ENCODE results near the gene SOWAHD. TPM values are rescaled to one million over a fixed set of nuclear protein-coding genes. Genes with fewer than 3 reads are reported as not detected.
"Not testable (repeated sequence)": the region's sequence is repeated elsewhere in the genome, so short reads cannot be mapped to it uniquely, and the experiment has no call there.

Gene SOWAHD
- total RNA-seq, 1 donor from 2014 or later, result 1.5 TPM

GRCh38 chrX:119736206-119736764 lies 22.1 kb upstream of the SOWAHD start:
- Mint-ChIP-seq H3K27ac (ENCODE audit: unreplicated experiment) (no peak overlapping the region), H3K4me1 (ENCODE audit: unreplicated experiment) (peaks cover 9% of the 10 kb centered on the region), H3K9me3 (ENCODE audit: unreplicated experiment) (peaks cover 4% of the 10 kb centered on the region), H3K4me3 (ENCODE audit: unreplicated experiment) (no peak overlapping the region), H3K27me3 (ENCODE audit: unreplicated experiment) (peaks cover 3% of the 10 kb centered on the region), H3K36me3 (ENCODE audit: unreplicated experiment) (no peaks in the 10 kb centered on the region)
- TF ChIP-seq CTCF (IDR thresholded peaks at IDR 0.05), result no peak
- no peak for DNase-seq (ENCODE audit: extremely low spot score, unreplicated experiment)

- Mint-ChIP-seq H3K27ac (ENCODE audit: unreplicated experiment) (no peak overlapping the region), H3K27me3 (ENCODE audit: unreplicated experiment) (no peaks in the 10 kb centered on the region), H3K36me3 (ENCODE audit: unreplicated experiment) (no peaks in the 10 kb centered on the region), H3K4me3 (ENCODE audit: unreplicated experiment) (no peak overlapping the region), H3K4me1 (ENCODE audit: unreplicated experiment) (peaks cover 9% of the 10 kb centered on the region), H3K9me3 (ENCODE audit: unreplicated experiment) (no peaks in the 10 kb centered on the region)
- DNase-seq (ENCODE audit: extremely low spot score, unreplicated experiment), result no peak
- TF ChIP-seq CTCF (IDR thresholded peaks at IDR 0.05), result no peak
Observed at GRCh38 chrX:119738742-119739141, 19.6 kb upstream of the SOWAHD start.

GRCh38 chrX:119745283-119745848 lies 13.0 kb upstream of the SOWAHD start:
- no peaks in the 10 kb centered on the region for H3K9me3 Mint-ChIP-seq (ENCODE audit: unreplicated experiment)
- no peaks in the 10 kb centered on the region for H3K36me3 Mint-ChIP-seq (ENCODE audit: unreplicated experiment)
- no peaks in the 10 kb centered on the region for H3K27me3 Mint-ChIP-seq (ENCODE audit: unreplicated experiment)

GRCh38 chrX:119750131-119750530 lies 8.3 kb upstream of the SOWAHD start:
- H3K36me3 Mint-ChIP-seq (ENCODE audit: unreplicated experiment); DNase-seq (ENCODE audit: extremely low spot score, unreplicated experiment); H3K4me3 Mint-ChIP-seq (ENCODE audit: unreplicated experiment); H3K27ac Mint-ChIP-seq (ENCODE audit: unreplicated experiment); H3K27me3 Mint-ChIP-seq (ENCODE audit: unreplicated experiment); H3K9me3 Mint-ChIP-seq (ENCODE audit: unreplicated experiment); H3K4me1 Mint-ChIP-seq (ENCODE audit: unreplicated experiment): not testable (repeated sequence)

More at GRCh38 chrX:119745283-119745848, 13.0 kb upstream of the SOWAHD start:
- no peak for TF ChIP-seq CTCF (IDR thresholded peaks at IDR 0.05)
- DNase-seq (ENCODE audit: extremely low spot score, unreplicated experiment), result no peak
- H3K4me3 Mint-ChIP-seq (ENCODE audit: unreplicated experiment), result no peak overlapping the region
- H3K27ac Mint-ChIP-seq (ENCODE audit: unreplicated experiment), result no peak overlapping the region
- H3K4me1 Mint-ChIP-seq (ENCODE audit: unreplicated experiment), result no peaks in the 10 kb centered on the region

- not testable (repeated sequence) for H3K9me3 Mint-ChIP-seq (ENCODE audit: unreplicated experiment); H3K27me3 Mint-ChIP-seq (ENCODE audit: unreplicated experiment); H3K4me3 Mint-ChIP-seq (ENCODE audit: unreplicated experiment); H3K36me3 Mint-ChIP-seq (ENCODE audit: unreplicated experiment); H3K27ac Mint-ChIP-seq (ENCODE audit: unreplicated experiment); DNase-seq (ENCODE audit: extremely low spot score, unreplicated experiment); H3K4me1 Mint-ChIP-seq (ENCODE audit: unreplicated experiment)
Observed at GRCh38 chrX:119750751-119751150, 7.6 kb upstream of the SOWAHD start.

- no peaks in the 10 kb centered on the region for H3K9me3 Mint-ChIP-seq (ENCODE audit: unreplicated experiment)
- H3K27me3 Mint-ChIP-seq (ENCODE audit: unreplicated experiment), result no peaks in the 10 kb centered on the region
Observed at GRCh38 chrX:119753001-119753400, 5.4 kb upstream of the SOWAHD start.

More at GRCh38 chrX:119753001-119753400, 5.4 kb upstream of the SOWAHD start:
- H3K4me3 Mint-ChIP-seq (ENCODE audit: unreplicated experiment), result no peak overlapping the region
- no peak overlapping the region for H3K27ac Mint-ChIP-seq (ENCODE audit: unreplicated experiment)
- H3K36me3 Mint-ChIP-seq (ENCODE audit: unreplicated experiment), result no peaks in the 10 kb centered on the region
- no peaks in the 10 kb centered on the region for H3K4me1 Mint-ChIP-seq (ENCODE audit: unreplicated experiment)
- TF ChIP-seq CTCF (IDR thresholded peaks at IDR 0.05), result no peak
- no peak for DNase-seq (ENCODE audit: extremely low spot score, unreplicated experiment)

All from osteocyte (in vitro differentiated cells).